ENCODE results near the gene RNU6-9. TPM values are rescaled to one million over a fixed set of nuclear protein-coding genes. Genes with fewer than 3 reads are reported as not detected.

The RNU6-9 gene
- total RNA-seq, 1 experiment from 2014 or later, result not detected

DNA sequence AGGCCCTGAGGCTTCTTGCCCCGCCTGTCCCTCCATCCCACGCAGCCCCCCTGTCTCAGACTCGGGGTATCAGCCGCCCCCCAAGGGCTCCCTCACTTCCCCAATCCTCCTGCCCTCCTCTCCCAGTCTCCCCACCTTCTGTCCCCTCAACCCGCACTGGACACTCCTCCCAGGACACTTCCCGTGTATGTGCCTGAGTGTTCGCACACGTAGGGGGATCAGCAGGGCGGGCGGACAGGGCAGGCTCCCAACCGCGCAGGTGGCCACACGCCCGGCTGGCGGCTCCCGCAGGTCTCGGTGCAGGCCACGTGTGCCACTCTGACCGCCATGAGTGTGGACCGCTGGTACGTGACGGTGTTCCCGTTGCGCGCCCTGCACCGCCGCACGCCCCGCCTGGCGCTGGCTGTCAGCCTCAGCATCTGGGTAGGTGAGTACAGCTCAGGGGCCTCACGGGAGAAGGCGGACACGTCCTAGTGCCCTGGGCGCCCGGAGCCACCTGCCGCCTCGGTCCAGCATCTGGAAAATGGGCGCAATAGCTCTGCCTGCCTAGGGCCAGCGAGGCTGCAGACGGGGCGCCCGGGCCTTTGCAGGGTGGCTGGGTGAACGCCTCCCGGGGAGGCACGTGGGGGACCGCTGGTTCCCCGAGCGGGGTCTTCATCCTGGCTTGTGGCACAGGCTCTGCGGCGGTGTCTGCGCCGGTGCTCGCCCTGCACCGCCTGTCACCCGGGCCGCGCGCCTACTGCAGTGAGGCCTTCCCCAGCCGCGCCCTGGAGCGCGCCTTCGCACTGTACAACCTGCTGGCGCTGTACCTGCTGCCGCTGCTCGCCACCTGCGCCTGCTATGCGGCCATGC is 26.1 kb downstream of the RNU6-9 start (continued):
- TF ChIP-seq, protein P1, sequence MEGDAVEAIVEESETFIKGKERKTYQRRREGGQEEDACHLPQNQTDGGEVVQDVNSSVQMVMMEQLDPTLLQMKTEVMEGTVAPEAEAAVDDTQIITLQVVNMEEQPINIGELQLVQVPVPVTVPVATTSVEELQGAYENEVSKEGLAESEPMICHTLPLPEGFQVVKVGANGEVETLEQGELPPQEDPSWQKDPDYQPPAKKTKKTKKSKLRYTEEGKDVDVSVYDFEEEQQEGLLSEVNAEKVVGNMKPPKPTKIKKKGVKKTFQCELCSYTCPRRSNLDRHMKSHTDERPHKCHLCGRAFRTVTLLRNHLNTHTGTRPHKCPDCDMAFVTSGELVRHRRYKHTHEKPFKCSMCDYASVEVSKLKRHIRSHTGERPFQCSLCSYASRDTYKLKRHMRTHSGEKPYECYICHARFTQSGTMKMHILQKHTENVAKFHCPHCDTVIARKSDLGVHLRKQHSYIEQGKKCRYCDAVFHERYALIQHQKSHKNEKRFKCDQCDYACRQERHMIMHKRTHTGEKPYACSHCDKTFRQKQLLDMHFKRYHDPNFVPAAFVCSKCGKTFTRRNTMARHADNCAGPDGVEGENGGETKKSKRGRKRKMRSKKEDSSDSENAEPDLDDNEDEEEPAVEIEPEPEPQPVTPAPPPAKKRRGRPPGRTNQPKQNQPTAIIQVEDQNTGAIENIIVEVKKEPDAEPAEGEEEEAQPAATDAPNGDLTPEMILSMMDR (IDR thresholded peaks at IDR 0.05), result no peak
- TF ChIP-seq CREM (CRISPR knock-in tag; IDR thresholded peaks at IDR 0.05) (no peak), ZNF671 (CRISPR knock-in tag; IDR thresholded peaks at IDR 0.05) (no peak), TP53 (CRISPR knock-in tag; IDR thresholded peaks at IDR 0.05) (peak; percentile 73; the same call in 1 of the 2 replicates), CREB1 (CRISPR knock-in tag; IDR thresholded peaks at IDR 0.05) (no peak), RELA (CRISPR knock-in tag; IDR thresholded peaks at IDR 0.05; ENCODE audit: borderline replicate concordance) (peak; percentile 49; the same call in 1 of the 2 replicates)
- TF ChIP-seq, protein P2, sequence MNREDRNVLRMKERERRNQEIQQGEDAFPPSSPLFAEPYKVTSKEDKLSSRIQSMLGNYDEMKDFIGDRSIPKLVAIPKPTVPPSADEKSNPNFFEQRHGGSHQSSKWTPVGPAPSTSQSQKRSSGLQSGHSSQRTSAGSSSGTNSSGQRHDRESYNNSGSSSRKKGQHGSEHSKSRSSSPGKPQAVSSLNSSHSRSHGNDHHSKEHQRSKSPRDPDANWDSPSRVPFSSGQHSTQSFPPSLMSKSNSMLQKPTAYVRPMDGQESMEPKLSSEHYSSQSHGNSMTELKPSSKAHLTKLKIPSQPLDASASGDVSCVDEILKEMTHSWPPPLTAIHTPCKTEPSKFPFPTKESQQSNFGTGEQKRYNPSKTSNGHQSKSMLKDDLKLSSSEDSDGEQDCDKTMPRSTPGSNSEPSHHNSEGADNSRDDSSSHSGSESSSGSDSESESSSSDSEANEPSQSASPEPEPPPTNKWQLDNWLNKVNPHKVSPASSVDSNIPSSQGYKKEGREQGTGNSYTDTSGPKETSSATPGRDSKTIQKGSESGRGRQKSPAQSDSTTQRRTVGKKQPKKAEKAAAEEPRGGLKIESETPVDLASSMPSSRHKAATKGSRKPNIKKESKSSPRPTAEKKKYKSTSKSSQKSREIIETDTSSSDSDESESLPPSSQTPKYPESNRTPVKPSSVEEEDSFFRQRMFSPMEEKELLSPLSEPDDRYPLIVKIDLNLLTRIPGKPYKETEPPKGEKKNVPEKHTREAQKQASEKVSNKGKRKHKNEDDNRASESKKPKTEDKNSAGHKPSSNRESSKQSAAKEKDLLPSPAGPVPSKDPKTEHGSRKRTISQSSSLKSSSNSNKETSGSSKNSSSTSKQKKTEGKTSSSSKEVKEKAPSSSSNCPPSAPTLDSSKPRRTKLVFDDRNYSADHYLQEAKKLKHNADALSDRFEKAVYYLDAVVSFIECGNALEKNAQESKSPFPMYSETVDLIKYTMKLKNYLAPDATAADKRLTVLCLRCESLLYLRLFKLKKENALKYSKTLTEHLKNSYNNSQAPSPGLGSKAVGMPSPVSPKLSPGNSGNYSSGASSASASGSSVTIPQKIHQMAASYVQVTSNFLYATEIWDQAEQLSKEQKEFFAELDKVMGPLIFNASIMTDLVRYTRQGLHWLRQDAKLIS (CRISPR knock-in tag; IDR thresholded peaks at IDR 0.05; ENCODE audit: borderline replicate concordance), result no peak
- TF ChIP-seq, protein P3, sequence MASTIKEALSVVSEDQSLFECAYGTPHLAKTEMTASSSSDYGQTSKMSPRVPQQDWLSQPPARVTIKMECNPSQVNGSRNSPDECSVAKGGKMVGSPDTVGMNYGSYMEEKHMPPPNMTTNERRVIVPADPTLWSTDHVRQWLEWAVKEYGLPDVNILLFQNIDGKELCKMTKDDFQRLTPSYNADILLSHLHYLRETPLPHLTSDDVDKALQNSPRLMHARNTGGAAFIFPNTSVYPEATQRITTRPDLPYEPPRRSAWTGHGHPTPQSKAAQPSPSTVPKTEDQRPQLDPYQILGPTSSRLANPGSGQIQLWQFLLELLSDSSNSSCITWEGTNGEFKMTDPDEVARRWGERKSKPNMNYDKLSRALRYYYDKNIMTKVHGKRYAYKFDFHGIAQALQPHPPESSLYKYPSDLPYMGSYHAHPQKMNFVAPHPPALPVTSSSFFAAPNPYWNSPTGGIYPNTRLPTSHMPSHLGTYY (CRISPR knock-in tag; IDR thresholded peaks at IDR 0.05), result no peak
- TF ChIP-seq, protein P4, sequence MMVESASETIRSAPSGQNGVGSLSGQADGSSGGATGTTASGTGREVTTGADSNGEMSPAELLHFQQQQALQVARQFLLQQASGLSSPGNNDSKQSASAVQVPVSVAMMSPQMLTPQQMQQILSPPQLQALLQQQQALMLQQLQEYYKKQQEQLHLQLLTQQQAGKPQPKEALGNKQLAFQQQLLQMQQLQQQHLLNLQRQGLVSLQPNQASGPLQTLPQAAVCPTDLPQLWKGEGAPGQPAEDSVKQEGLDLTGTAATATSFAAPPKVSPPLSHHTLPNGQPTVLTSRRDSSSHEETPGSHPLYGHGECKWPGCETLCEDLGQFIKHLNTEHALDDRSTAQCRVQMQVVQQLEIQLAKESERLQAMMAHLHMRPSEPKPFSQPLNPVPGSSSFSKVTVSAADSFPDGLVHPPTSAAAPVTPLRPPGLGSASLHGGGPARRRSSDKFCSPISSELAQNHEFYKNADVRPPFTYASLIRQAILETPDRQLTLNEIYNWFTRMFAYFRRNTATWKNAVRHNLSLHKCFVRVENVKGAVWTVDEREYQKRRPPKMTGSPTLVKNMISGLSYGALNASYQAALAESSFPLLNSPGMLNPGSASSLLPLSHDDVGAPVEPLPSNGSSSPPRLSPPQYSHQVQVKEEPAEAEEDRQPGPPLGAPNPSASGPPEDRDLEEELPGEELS (CRISPR knock-in tag; IDR thresholded peaks at IDR 0.05), result 0 out of 2 replicates have a peak, but pooled peaks have one; percentile 18
- TF ChIP-seq, protein P5, sequence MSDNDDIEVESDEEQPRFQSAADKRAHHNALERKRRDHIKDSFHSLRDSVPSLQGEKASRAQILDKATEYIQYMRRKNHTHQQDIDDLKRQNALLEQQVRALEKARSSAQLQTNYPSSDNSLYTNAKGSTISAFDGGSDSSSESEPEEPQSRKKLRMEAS (CRISPR knock-in tag; IDR thresholded peaks at IDR 0.05), result peak; percentile 88

DNA sequence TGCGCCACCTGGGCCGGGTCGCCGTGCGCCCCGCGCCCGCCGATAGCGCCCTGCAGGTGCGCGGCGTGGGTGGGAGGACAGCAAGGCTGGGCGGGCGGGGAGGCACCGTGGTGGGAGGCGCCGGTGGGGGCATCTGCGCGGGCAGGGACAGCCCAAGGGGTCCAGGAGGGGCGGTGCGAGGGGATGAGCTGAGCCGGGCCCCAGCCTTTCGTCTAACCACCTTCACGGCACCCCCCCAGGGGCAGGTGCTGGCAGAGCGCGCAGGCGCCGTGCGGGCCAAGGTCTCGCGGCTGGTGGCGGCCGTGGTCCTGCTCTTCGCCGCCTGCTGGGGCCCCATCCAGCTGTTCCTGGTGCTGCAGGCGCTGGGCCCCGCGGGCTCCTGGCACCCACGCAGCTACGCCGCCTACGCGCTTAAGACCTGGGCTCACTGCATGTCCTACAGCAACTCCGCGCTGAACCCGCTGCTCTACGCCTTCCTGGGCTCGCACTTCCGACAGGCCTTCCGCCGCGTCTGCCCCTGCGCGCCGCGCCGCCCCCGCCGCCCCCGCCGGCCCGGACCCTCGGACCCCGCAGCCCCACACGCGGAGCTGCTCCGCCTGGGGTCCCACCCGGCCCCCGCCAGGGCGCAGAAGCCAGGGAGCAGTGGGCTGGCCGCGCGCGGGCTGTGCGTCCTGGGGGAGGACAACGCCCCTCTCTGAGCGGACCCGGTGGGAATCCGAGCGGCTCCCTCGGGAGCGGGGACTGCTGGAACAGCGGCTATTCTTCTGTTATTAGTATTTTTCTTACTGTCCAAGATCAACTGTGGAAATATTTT is 27.0 kb downstream of the RNU6-9 start:
- TF ChIP-seq NR1H2 (CRISPR knock-in tag; IDR thresholded peaks at IDR 0.05) (no peak), RELA (CRISPR knock-in tag; IDR thresholded peaks at IDR 0.05; ENCODE audit: borderline replicate concordance) (0 out of 2 replicates have a peak, but pooled peaks have one; percentile 9), IRF2 (CRISPR knock-in tag; IDR thresholded peaks at IDR 0.05; ENCODE audit: borderline replicate concordance, low read depth) (0 out of 2 replicates have a peak, but pooled peaks have one; percentile 14), ZNF219 (CRISPR knock-in tag; IDR thresholded peaks at IDR 0.05; ENCODE audit: borderline replicate concordance) (0 out of 2 replicates have a peak, but pooled peaks have one; percentile 3), GTF2I (CRISPR knock-in tag; conservative IDR thresholded peaks at IDR 0.05) (no peak)
- TF ChIP-seq, protein P4 (CRISPR knock-in tag; IDR thresholded peaks at IDR 0.05), result 0 out of 2 replicates have a peak, but pooled peaks have one; percentile 7
- TF ChIP-seq, protein P6, sequence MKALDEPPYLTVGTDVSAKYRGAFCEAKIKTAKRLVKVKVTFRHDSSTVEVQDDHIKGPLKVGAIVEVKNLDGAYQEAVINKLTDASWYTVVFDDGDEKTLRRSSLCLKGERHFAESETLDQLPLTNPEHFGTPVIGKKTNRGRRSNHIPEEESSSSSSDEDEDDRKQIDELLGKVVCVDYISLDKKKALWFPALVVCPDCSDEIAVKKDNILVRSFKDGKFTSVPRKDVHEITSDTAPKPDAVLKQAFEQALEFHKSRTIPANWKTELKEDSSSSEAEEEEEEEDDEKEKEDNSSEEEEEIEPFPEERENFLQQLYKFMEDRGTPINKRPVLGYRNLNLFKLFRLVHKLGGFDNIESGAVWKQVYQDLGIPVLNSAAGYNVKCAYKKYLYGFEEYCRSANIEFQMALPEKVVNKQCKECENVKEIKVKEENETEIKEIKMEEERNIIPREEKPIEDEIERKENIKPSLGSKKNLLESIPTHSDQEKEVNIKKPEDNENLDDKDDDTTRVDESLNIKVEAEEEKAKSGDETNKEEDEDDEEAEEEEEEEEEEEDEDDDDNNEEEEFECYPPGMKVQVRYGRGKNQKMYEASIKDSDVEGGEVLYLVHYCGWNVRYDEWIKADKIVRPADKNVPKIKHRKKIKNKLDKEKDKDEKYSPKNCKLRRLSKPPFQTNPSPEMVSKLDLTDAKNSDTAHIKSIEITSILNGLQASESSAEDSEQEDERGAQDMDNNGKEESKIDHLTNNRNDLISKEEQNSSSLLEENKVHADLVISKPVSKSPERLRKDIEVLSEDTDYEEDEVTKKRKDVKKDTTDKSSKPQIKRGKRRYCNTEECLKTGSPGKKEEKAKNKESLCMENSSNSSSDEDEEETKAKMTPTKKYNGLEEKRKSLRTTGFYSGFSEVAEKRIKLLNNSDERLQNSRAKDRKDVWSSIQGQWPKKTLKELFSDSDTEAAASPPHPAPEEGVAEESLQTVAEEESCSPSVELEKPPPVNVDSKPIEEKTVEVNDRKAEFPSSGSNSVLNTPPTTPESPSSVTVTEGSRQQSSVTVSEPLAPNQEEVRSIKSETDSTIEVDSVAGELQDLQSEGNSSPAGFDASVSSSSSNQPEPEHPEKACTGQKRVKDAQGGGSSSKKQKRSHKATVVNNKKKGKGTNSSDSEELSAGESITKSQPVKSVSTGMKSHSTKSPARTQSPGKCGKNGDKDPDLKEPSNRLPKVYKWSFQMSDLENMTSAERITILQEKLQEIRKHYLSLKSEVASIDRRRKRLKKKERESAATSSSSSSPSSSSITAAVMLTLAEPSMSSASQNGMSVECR (CRISPR knock-in tag; IDR thresholded peaks at IDR 0.05; ENCODE audit: borderline replicate concordance), result 0 out of 2 replicates have a peak, but pooled peaks have one; percentile 32
- DNase-seq (ENCODE audit: low spot score), result peak; percentile 53
- peaks cover 14% of the 10 kb centered on the region for H3K4me1 Mint-ChIP-seq
- H3K27ac Mint-ChIP-seq, result no peak overlapping the region
- ChIA-PET POLR2A (no interaction called here), CTCF (interaction anchor here (1.1 to 3.8 kb wide), 7 partner anchors 54 to 79 kb away, joined by 3 to 24 read pairs (median 11); partner anchors contain the start of gene WDR18)
- no peaks in the 10 kb centered on the region for H3K9me3 Mint-ChIP-seq
- H3K27me3 Mint-ChIP-seq (ENCODE audit: low read depth), result peaks cover 59% of the 10 kb centered on the region
- no peak for ATAC-seq
- peak overlapping the region; percentile 69 for H3K4me3 Mint-ChIP-seq
- H3K36me3 Mint-ChIP-seq, result no peaks in the 10 kb centered on the region

Measured in WTC11 (cell line).